CD4-positive, alpha-beta T cell treated with Interleukin-21 for 1 hour (primary cell): ENCODE measurements around the gene PKN1.
"Not testable (repeated sequence)": the region's sequence is repeated elsewhere in the genome, so short reads cannot be mapped to it uniquely, and the experiment has no call there.

Experiments
- DNase-seq: peaks from one replicate; pipeline ENCODE4 v3.0.0-alpha.2; 2020

Gene PKN1

GRCh38 chr19:14432791-14433553, at the start of gene PKN1:
TSS of gene PKN1 (plus strand) at chr19:14433306. CDS start at chr19:14433522, 216 bp downstream.
- peak; percentile 44 for DNase-seq

- DNase-seq = peak; percentile 85
Observed at GRCh38 chr19:14383661-14384555, 49.2 kb upstream of the PKN1 start.

- DNase-seq = peak; percentile 77
Observed at GRCh38 chr19:14385492-14385891, 47.6 kb upstream of the PKN1 start.

GRCh38 chr19:14390548-14390947, 42.6 kb upstream of the PKN1 start:
- DNase-seq = no peak

GRCh38 chr19:14391156-14391821, 41.8 kb upstream of the PKN1 start:
- no peak for DNase-seq

DNA sequence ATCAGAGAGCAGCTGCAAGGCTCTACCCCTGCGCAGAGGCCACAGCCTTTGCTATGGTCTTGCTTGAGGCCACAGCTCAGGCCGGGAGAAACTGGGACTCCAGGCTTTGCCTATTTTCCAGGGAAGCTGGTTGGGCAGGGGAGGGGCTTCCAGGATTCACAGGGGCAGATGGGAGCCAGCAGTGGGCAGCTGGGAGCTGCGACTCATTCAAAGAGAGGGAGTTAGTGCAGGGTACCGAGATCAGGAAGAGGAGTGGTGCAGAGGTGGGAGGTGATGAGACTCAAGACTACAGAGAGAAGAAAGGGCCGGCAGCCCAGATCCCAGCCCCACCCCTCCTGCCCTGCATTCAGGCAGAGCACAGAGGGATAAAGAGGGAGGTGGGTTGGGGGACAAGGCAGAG, 39.8 kb upstream of the PKN1 start:
- DNase-seq = no peak

DNA sequence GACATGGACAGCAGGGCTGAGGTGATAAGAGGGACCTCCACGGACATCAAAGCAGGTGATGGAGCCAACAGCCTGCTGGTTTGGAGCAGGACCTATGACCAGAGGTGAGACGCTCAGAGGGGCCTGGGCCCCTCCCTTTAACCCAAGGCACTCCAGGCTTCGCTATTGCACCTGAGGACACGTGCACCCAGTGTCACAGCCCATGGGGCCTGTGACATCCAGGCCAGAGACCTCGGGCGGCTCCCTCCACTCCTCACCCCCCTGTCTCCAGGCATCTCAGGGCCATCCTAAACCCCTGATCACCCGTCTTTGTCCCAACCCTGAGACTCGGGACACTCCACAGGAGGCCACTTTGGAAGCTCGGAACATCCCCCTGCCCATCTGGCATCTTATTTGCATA, 38.9 kb upstream of the PKN1 start:
- DNase-seq = no peak

GRCh38 chr19:14395262-14395661, 37.8 kb upstream of the PKN1 start:
- DNase-seq = no peak

- no peak for DNase-seq
Observed at GRCh38 chr19:14395710-14396336, 37.3 kb upstream of the PKN1 start.

GRCh38 chr19:14396730-14397129, 36.4 kb upstream of the PKN1 start:
- not testable (repeated sequence) for DNase-seq

GRCh38 chr19:14397168-14397567, 35.9 kb upstream of the PKN1 start:
- DNase-seq = peak; percentile 50

GRCh38 chr19:14400951-14401431, 32.1 kb upstream of the PKN1 start:
- peak; percentile 58 for DNase-seq

DNA sequence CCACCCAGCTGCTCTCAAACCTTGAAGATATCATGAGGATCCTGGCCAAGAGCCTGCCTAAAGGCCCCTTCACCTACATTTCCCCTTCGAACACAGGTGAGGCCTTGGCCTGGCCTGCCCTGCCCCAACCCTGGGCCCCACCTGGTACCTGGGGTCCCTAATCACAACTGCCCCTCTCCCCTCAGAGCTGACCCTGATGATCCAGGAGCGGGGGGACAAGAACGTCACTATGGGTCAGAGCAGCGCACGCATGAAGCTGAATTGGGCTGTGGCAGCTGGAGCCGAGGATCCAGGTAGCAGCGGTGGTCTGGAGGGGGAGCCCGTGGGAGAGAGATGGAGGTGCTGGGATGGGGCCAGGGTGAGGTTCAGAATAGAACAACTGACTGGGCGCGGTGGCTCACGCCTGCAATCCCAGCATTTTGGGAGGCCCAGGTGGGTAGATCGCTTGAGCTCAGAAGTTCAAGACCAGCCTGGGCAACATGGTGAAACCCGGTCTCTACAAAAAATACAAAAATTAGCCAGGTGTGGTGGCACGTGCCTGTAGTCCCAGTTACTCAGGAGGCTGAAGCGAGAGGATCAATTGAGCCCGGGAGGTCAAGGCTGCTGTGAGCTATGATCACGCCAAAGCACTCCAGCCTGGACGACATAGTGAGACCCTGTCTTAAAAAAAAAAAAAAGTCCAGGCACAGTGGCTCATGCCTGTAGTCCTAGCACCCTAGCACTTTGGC, 31.5 kb upstream of the PKN1 start:
- peak; percentile 56 for DNase-seq

DNA sequence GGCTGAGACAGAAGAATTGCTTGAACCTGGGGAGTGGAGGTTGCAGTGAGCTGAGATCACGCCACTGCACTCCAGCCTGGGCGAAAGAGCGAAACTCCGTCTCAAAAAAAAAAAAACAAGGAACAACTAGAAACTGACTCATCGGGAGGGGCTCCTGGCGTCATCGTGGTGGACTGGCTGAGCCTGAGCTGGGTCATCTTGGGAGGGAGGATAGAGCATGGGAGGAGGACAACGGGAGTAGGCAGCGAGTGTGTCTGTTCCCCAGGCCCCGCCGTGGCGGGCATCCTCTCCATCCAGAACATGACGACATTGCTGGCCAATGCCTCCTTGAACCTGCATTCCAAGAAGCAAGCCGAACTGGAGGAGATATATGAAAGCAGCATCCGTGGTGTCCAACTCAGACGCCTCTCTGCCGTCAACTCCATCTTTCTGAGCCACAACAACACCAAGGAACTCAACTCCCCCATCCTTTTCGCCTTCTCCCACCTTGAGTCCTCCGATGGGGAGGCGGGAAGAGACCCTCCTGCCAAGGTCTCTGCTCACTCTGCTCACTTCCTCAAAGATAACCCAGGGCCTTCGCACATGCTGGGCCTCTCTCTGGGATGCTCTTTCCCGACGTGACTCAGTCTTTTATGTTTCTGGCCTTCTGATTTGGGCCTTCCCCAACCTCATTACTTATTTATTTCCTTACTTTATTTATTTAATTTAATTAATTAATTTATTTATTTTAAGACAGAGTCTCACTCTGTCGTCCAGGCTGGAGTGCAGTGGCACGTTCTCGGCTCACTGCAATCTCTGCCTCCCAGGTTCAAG, 30.6 kb upstream of the PKN1 start:
- DNase-seq = peak; percentile 63

- DNase-seq = peak; percentile 47
Observed at GRCh38 chr19:14403145-14403930, 29.8 kb upstream of the PKN1 start.

DNA sequence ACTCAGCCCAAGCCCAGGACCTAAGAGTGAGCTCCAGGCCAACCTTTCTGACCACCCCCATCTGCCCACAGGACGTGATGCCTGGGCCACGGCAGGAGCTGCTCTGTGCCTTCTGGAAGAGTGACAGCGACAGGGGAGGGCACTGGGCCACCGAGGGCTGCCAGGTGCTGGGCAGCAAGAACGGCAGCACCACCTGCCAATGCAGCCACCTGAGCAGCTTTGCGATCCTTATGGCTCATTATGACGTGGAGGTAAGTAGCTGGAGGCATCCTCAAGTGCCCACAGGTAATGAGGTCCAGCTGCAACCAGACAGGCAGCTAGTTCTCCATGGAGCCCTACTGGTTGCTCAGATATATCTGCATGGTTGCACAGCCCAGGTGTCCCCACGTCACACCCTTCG, 28.8 kb upstream of the PKN1 start:
- peak; percentile 57 for DNase-seq

GRCh38 chr19:14405380-14405757, 27.7 kb upstream of the PKN1 start:
- no peak for DNase-seq

- peak; percentile 91 for DNase-seq
Observed at GRCh38 chr19:14405758-14406644, 27.1 kb upstream of the PKN1 start.
